Epithelial cell of esophagus (primary cell): ENCODE results near the gene THADA.

ENCODE experiments used
- DNase-seq: peaks from one replicate; pipeline ENCODE4 v3.0.0; 2010; ENCODE audit warnings: low read depth
- H3K4me3 ChIP-seq: 2 replicates; pipeline ENCODE4 v1.5.1; 2011; ENCODE audit warnings: mild to moderate bottlenecking, low read length, control low read depth
- CTCF ChIP-seq: IDR thresholded peaks from 2 replicates; pipeline ENCODE4 v1.5.1; 2011; ENCODE audit warnings: low read depth, mild to moderate bottlenecking, low read length, control low read depth, inconsistent platforms; ENCODE audit not compliant: insufficient read depth; ENCODE audit errors: missing control alignments

THADA gene

GRCh38 chr2:43408407-43409160, 187.3 kb downstream of the THADA start:
- no peak overlapping the region for H3K4me3 ChIP-seq

DNA sequence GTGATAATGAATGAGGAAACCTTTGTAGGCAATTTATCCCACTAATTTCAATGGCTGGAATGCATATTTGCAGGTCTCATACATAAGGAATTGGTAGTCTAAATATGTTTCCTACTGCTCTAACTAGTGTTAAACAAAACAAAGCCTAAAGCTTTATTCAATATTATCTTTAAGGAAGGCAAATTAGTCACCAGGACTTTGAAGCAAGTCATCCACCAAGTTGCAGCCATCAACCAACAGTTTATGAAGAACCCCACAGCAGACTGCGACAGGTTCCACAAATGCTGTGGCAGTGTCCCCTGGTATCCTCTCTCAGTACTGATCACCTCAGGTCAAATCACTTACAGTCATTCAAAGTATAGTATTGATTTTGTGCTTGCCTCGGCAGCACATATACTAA, 187.9 kb downstream of the THADA start:
- TF ChIP-seq CTCF, result no peak
- DNase-seq, result no peak
- H3K4me3 ChIP-seq, result no peak overlapping the region

More at GRCh38 chr2:43408407-43409160, 187.3 kb downstream of the THADA start:
- TF ChIP-seq CTCF, result no peak
- no peak for DNase-seq

GRCh38 chr2:43406651-43407279, 189.1 kb downstream of the THADA start:
- no peak for DNase-seq
- H3K4me3 ChIP-seq, result no peak overlapping the region
- no peak for TF ChIP-seq CTCF

GRCh38 chr2:43405829-43406228, 190.0 kb downstream of the THADA start:
- no peak for TF ChIP-seq CTCF
- no peak overlapping the region for H3K4me3 ChIP-seq
- DNase-seq, result no peak

- H3K4me3 ChIP-seq, result no peak overlapping the region
- DNase-seq, result peak; percentile 66
- TF ChIP-seq CTCF, result no peak
Measured at GRCh38 chr2:43402452-43402937, 193.3 kb downstream of the THADA start.

DNA sequence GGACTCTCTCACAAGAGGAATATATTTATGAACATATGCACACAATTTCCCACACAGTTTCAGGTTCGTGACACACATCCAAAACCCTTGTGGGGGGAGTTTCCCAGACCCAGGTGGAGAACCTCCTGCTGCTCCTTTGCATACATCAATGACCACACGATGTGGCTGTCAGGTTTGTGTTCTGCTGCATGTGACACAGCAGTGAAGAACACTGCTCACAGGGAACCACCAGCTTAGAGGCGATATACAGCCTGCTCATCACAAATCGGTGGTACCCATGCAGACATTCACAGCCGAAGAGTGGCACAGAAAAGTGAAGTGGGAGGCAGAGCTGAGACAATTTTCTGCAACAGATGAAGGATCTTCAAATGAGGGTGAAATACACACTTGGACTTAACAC, 193.8 kb downstream of the THADA start:
- H3K4me3 ChIP-seq, result no peak overlapping the region
- no peak for TF ChIP-seq CTCF
- DNase-seq, result no peak
